Epidermal melanocyte (primary cell): ENCODE data around the gene CPZ.
"Not testable (repeated sequence)": the region's sequence is repeated elsewhere in the genome, so short reads cannot be mapped to it uniquely, and the experiment has no call there.

ENCODE experiments used
- DNase-seq: peaks from one replicate; pipeline ENCODE4 v3.0.0; 2011; ENCODE audit warnings: low spot score; ENCODE audit not compliant: insufficient read length

The CPZ gene

GRCh38 chr4:8649631-8650361 is 57.2 kb downstream of the CPZ start:
- DNase-seq, result no peak

GRCh38 chr4:8651661-8652180 is 59.2 kb downstream of the CPZ start:
- no peak for DNase-seq

GRCh38 chr4:8652181-8653078 is 59.9 kb downstream of the CPZ start:
- no peak for DNase-seq

- DNase-seq, result no peak
These were observed 60.9 kb downstream of the CPZ start for GRCh38 chr4:8653326-8654000.

- not testable (repeated sequence) for DNase-seq
These were observed 61.6 kb downstream of the CPZ start for GRCh38 chr4:8654139-8654538.

GRCh38 chr4:8655411-8656184 is 63.0 kb downstream of the CPZ start:
- DNase-seq, result no peak

- DNase-seq, result no peak
These were observed 63.6 kb downstream of the CPZ start for GRCh38 chr4:8656185-8656517.

GRCh38 chr4:8656711-8657380 is 64.3 kb downstream of the CPZ start:
- no peak for DNase-seq

GRCh38 chr4:8657381-8658088 is 65.0 kb downstream of the CPZ start:
- DNase-seq, result no peak

- DNase-seq, result no peak
These were observed 70.2 kb downstream of the CPZ start for GRCh38 chr4:8662776-8663175.

- no peak for DNase-seq
These were observed 71.7 kb downstream of the CPZ start for GRCh38 chr4:8664031-8664805.

- no peak for DNase-seq
These were observed 72.4 kb downstream of the CPZ start for GRCh38 chr4:8664976-8665375.

GRCh38 chr4:8665406-8666360 is 73.1 kb downstream of the CPZ start:
- no peak for DNase-seq

- DNase-seq, result no peak
These were observed 74.0 kb downstream of the CPZ start for GRCh38 chr4:8666581-8666980.
